ENCODE results near the gene RRP8.

Gene RRP8

GRCh38 chr11:6632116-6633073, 29.0 kb upstream of the RRP8 start:
- DNase-seq: no peak

DNA sequence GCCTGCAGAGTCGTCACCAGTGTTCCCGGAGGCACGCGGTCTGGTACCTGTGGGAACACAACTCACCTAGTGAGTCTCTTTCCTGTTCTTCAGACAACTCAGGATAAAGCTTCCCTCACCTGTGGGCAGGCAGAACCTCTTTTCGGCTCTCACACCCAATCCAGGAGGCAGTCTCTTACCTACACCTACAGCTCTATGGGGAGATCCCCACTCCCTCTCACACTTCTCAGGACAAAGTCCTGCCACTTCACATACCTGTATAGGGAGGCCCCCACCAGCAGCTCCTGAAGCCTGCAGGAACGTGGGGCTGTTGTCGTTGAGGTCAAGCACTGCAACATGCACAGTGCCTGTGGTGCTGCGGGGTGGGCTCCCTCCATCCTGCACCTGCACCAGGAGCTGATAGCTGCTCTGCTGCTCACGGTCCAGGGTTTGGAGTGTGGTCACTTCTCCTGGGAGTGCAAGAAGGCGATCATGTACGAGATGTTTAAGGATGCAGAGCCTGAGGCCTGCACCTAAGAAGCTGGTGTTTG, 28.0 kb upstream of the RRP8 start:
- no peak for DNase-seq

GRCh38 chr11:6630632-6631291, 27.3 kb upstream of the RRP8 start:
- DNase-seq: no peak

- no peak for DNase-seq
Observed at GRCh38 chr11:6629892-6630631, 26.6 kb upstream of the RRP8 start.

- no peak for DNase-seq
Observed at GRCh38 chr11:6629573-6629891, 26.1 kb upstream of the RRP8 start.

- no peak for DNase-seq
Observed at GRCh38 chr11:6628526-6628925, 25.1 kb upstream of the RRP8 start.

GRCh38 chr11:6627762-6628241, 24.4 kb upstream of the RRP8 start:
- DNase-seq: no peak

GRCh38 chr11:6626971-6627761, 23.8 kb upstream of the RRP8 start:
- DNase-seq: no peak

DNA sequence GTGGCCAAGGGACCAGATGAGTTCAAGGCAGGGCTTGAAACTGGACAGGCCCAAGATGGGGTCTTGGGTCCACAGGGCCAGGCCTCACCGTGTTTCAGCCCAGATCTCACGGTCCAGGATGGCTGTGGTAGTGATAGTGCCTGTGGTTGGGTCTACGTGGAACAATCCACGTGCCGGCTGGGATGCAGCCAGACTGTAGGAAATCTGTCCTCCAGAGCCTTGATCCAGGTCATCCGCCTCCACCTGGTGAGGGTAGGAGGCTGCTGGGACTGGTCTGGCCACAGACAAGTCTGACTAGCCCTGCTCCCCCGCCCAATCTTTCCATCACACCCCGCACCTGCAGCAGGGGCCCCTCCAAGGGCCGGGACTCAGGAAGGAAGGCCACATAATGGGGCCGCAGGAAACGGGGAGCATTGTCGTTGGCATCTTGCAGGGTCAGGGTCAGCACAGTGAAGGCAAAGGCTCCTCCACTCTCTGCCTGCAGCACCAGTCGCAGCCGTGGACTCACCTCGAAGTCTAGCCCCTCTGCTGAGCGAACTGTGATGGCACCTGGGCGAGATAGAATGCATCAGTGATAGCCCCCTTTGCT, 22.5 kb upstream of the RRP8 start:
- no peak for DNase-seq

- no peak for DNase-seq
Observed at GRCh38 chr11:6625156-6625831, 21.9 kb upstream of the RRP8 start.

DNA sequence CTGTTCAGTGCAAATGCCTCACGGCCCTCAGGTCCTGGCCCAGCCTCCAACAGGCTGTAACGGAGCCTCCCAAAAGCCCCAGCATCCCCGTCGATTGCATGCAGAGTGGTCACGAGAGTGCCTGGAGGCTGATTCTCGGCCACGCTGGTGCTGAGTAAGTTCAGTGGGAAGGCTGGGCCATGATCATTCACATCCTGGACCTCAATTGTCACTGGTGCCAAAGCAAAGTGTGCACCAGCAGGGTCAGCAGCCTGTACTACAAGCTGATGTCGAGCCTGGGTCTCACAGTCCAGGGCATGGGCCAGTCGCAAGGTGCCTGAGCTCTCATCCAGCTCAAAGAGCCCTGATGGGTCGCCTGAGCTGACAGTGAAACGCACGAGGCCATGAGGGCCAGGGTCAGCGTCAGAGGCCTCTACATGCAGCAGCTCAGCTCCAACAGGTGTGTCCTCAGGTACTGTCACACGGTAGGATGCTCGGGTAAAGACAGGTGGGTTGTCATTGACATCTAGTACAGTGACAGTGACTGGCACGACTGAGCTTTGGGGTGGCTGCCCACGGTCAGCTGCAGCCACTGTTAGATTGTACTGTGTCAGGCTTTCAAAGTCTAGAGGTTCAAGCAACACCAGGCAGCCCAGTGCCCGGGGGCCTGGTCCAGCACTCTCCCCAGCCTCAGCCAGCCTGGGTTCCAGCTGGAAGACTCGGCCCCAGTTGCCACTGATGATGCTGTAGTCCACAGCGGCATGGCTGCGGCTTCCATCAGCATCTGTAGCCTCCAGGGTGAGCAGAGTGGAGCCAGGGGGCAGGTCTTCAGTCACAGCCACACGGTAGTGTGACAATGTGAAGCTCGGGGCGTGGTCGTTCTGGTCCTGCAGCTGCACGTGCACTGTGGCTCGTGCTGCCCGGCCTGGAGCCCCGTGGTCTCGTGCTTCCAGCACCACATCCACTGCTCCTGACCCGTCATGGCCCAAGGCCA, 20.3 kb upstream of the RRP8 start:
- DNase-seq: no peak

DNA sequence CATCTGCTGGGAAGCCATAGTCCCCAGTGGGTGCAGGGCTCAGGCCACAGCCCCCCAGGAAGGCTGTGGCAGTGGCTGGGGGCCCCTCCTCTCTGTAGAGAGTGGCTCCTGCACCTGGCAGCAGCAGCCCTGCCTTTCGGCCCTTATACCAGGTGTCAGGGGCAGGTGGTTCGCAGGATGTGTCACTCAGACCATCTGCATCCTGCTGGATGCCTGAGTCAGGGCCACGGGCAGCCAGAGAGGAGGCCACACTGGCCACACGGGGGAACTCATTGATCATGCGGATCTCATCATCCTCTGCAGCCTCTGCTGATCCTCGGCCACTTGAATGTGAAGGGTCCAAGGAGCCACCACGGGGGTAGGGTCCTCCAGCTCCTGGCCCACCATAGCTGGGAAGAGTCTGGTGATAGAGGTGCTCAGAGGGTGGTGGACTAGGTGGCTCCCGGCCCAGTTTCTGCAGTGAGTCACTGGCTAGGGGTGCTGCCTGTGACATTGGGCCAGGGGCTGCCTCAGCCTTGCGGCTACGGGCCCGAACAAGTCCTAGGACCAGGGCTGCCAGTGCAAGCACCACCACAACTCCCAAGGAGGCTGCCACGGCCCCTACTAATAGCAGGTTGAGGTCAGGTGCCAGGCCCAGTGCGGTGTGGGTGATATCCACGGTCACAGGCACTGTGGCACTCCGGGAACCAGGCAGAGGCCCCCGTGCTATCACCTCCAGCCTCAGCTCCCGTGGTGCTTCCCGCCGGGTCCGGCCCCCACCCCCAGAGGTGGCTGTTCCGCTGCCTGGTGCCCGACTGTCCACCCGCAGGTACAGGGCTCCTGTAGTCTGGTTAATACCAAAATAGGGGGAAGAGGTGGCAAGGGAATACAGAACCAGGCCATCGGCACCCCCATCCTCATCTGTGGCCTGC, 19.1 kb upstream of the RRP8 start:
- DNase-seq: no peak

DNA sequence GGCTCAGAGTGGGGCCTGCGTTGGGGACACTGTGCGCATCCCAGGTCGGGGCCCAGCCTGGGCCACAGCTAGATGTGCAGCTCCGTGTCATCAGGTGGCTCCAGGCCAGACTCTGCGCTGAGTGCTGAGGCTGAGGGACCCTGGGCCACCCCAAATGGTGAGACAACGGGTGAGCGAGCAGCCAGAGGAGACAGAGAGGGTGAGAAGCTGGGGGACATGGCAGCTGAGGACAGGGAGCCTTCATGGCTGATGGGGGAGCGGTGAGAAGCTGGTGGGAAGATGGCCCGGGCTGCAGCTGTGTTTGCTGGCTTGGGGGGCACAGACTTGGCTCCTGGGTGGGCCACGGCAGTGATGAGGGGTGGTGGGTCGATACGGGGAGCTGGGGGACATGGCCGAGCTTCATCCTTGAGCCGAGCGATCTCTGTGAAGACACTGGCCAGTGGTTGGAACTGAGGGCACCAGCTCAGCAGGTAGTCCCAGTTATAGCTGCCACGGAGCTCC, 18.3 kb upstream of the RRP8 start:
- DNase-seq: no peak

DNA sequence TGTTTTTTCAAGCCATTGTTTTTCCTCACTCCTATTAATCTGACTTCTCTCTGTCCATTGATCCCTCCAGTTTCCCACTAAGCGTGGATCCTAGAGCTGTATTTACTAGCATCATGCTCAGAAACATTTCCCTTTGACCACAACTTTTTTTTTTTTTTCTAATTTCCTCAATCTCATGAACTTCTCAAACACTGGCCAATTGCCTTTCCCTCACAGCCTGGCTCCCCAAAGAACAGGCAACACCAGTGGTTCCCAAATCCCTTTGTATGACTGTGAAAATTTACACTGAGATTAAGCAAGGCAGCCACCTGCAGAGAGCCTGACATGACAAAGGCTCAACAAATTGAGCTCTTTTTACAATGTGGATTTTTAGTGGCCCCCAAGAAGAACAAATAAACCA, 17.2 kb upstream of the RRP8 start:
- no peak for DNase-seq

DNA sequence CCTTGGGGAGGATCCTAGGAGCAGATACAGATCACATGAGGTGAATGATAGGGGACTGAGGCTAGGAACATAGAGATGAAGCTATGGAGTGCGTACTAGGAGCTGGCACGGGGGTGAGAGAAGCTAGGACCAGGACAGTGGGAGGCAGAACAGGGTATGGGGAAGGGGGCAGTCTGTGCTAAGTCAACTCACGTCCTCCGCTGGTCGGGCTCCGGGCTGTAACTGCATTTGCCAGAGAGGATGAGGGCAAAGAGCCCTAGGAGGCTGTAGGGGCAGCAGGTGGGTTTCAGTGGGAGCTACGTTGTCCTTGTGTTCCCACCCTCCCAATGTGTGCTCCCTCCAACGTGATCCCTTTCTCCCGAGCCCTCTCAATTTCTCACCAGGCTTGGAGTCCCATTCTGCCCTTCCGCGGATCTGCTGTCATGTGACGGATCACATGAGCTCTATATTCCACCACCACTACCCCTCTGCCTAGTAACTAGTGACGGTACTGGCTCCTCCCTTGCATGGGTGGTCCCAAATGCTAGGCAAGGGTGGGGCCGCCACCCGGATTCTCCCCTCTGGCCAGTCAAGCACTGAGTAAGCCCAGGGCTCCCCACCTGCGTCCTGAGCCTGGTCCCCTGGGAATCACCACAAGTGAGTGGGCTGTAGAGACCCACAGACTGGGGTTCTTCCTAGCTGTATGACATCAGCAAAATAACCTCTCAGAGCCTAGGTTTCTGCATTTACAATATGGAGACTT, 15.8 kb upstream of the RRP8 start, which contains the start of gene TPP1:
Gene TPP1, minus strand, starts transcription at position 419 of the 742 bp plus-strand sequence. Its CDS starts 22 bp downstream, at position 397.
- DNase-seq: peak; percentile 86

DNA sequence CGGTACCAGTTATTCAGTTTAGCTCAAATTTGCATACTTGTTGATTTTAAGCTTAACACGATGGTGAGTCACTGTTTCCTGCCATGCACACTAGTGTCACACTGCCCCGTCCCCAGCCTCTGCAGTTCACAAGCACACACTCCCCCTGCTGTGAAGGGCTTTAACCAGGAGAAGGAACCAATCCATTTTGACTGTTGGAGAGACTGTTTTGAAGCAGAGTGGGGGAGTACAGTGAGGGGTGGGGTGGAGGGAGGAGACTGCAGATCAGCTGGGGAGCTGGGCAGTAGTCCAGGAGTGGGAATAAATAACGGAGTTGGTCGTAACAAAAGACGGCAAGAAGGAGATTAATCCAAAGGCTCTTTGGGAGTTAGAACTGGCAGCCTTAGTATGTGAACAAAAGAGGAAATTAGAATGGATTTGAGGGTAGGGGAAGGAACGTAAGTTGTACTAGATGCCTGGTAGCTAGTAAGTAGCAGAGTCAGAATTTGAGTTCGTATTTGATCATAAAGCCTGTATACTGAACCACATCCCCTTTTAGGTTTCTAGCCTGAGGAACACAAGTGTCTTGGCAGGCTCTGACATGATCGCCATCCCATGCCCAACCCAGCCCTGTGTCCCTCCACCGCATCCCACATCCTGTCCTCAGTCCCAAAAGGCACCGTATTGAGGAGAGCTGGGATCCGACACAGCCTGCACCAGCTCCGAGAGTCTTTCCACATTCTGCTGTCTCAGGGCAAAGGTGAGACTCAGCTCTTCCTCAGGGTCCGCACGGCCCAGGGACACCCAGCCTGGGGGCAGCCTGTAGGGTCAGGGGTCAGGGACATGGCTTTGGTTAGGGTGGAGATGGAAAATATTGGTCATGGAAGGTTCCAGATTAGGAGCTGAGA, 14.9 kb upstream of the RRP8 start:
- no peak for DNase-seq

DNA sequence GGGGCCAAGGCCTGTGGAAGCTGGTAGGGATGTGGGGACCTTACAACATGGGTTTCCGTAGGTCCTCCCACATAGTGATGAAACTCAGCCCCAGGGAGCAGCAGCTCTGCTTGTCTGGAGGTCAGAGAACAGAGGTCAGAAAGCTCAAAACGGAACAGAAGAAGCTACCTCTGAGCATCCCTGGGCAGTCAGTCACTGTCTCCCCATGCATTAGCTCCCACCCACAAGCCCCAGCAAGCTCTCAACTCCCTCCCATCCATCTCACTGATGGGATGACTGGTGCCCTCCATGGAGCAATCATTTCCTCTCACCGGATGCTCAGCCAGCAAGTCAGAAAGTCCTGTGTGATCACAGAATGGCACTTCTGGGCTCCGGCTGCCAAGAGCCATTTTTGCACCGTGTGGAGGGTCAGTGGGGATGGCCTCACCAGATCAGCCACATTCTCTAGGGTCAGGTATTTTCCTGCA, 13.9 kb upstream of the RRP8 start:
- DNase-seq: no peak
